Stimulated activated CD4-positive, alpha-beta T cell treated with anti-CD3 and anti-CD28 coated beads, Interleukin-4, amount 100 ng/mL, for 1 hour (primary cell): Measurements from ENCODE around the gene RALGAPA2.

Experiments
- DNase-seq: peaks from one replicate; pipeline ENCODE4 v3.0.0-alpha.2; 2020

The RALGAPA2 gene

GRCh38 chr20:20527661-20528060, 184.8 kb downstream of the RALGAPA2 start:
- no peak for DNase-seq

- no peak for DNase-seq
Observed at GRCh38 chr20:20525756-20526155, 186.7 kb downstream of the RALGAPA2 start.

GRCh38 chr20:20525214-20525613, 187.2 kb downstream of the RALGAPA2 start:
- no peak for DNase-seq

GRCh38 chr20:20524756-20525155, 187.7 kb downstream of the RALGAPA2 start:
- DNase-seq = no peak

- DNase-seq = no peak
Observed at GRCh38 chr20:20521736-20522135, 190.7 kb downstream of the RALGAPA2 start.

- no peak for DNase-seq
Observed at GRCh38 chr20:20520776-20521175, 191.7 kb downstream of the RALGAPA2 start.

- no peak for DNase-seq
Observed at GRCh38 chr20:20519269-20519668, 193.2 kb downstream of the RALGAPA2 start.

GRCh38 chr20:20518263-20518662, 194.2 kb downstream of the RALGAPA2 start:
- DNase-seq = no peak

GRCh38 chr20:20517296-20517695, 195.1 kb downstream of the RALGAPA2 start:
- DNase-seq = no peak

- DNase-seq = no peak
Observed at GRCh38 chr20:20513720-20514119, 198.7 kb downstream of the RALGAPA2 start.

- DNase-seq = no peak
Observed at GRCh38 chr20:20505554-20505953, 206.9 kb downstream of the RALGAPA2 start.

GRCh38 chr20:20503777-20504530, 208.5 kb downstream of the RALGAPA2 start:
- DNase-seq = no peak

GRCh38 chr20:20501128-20501527, 211.3 kb downstream of the RALGAPA2 start:
- DNase-seq = no peak

GRCh38 chr20:20500312-20500711, 212.1 kb downstream of the RALGAPA2 start:
- DNase-seq = no peak

- no peak for DNase-seq
Observed at GRCh38 chr20:20499439-20499838, 213.0 kb downstream of the RALGAPA2 start.

GRCh38 chr20:20498076-20498861, 214.2 kb downstream of the RALGAPA2 start:
- no peak for DNase-seq

GRCh38 chr20:20497242-20497978, 215.0 kb downstream of the RALGAPA2 start:
- DNase-seq = no peak

GRCh38 chr20:20495729-20496503, 216.5 kb downstream of the RALGAPA2 start:
- DNase-seq = no peak

GRCh38 chr20:20493701-20494100, 218.7 kb downstream of the RALGAPA2 start:
- DNase-seq = no peak

- no peak for DNase-seq
Observed at GRCh38 chr20:20492521-20493332, 219.7 kb downstream of the RALGAPA2 start.

- DNase-seq = no peak
Observed at GRCh38 chr20:20491784-20492264, 220.6 kb downstream of the RALGAPA2 start.
